ENCODE results near the gene KCNN2.

The KCNN2 gene

GRCh38 chr5:114362197-114362976 lies 517 bp downstream of the KCNN2 start:
- Histone ChIP-seq H3K36me3 (ENCODE audit: insufficient read depth, low read length) (no peaks in the 10 kb centered on the region), H3K27ac (ENCODE audit: low read depth, low read length) (no peak overlapping the region), H3K27me3 (ENCODE audit: insufficient read depth, low read length) (peaks cover 68% of the 10 kb centered on the region), H3K79me2 (ENCODE audit: control insufficient read depth, insufficient read depth, low read length, unreplicated experiment) (no peaks in the 10 kb centered on the region), H3K4me1 (ENCODE audit: control insufficient read depth, insufficient read depth, low read length, unreplicated experiment) (no peaks in the 10 kb centered on the region), H3K4me3 (ENCODE audit: low read depth, low read length) (no peak overlapping the region; the same call in 1 of the 2 replicates), H2AFZ (ENCODE audit: low read length, unreplicated experiment) (no peak overlapping the region)

- Histone ChIP-seq H2AFZ (ENCODE audit: low read length, unreplicated experiment) (no peak overlapping the region), H3K4me3 (ENCODE audit: low read depth, low read length) (no peak overlapping the region), H3K36me3 (ENCODE audit: insufficient read depth, low read length) (no peaks in the 10 kb centered on the region), H3K27me3 (ENCODE audit: insufficient read depth, low read length) (peaks cover 70% of the 10 kb centered on the region), H3K79me2 (ENCODE audit: control insufficient read depth, insufficient read depth, low read length, unreplicated experiment) (no peaks in the 10 kb centered on the region), H3K4me1 (ENCODE audit: control insufficient read depth, insufficient read depth, low read length, unreplicated experiment) (no peaks in the 10 kb centered on the region), H3K27ac (ENCODE audit: low read depth, low read length) (no peak overlapping the region)
These were observed 1.3 kb downstream of the KCNN2 start for GRCh38 chr5:114362977-114363761.

GRCh38 chr5:114363837-114364236 lies 2.0 kb downstream of the KCNN2 start:
- no peaks in the 10 kb centered on the region for H3K79me2 ChIP-seq (ENCODE audit: control insufficient read depth, insufficient read depth, low read length, unreplicated experiment)
- no peak overlapping the region for H3K4me3 ChIP-seq (ENCODE audit: low read depth, low read length)
- H3K27me3 ChIP-seq (ENCODE audit: insufficient read depth, low read length) = peaks cover 69% of the 10 kb centered on the region
- H3K36me3 ChIP-seq (ENCODE audit: insufficient read depth, low read length) = no peaks in the 10 kb centered on the region
- H3K27ac ChIP-seq (ENCODE audit: low read depth, low read length) = no peak overlapping the region
- H3K4me1 ChIP-seq (ENCODE audit: control insufficient read depth, insufficient read depth, low read length, unreplicated experiment) = no peaks in the 10 kb centered on the region
- no peak overlapping the region for H2AFZ ChIP-seq (ENCODE audit: low read length, unreplicated experiment)

GRCh38 chr5:114367029-114367428 lies 5.2 kb downstream of the KCNN2 start:
- Histone ChIP-seq H3K4me1 (ENCODE audit: control insufficient read depth, insufficient read depth, low read length, unreplicated experiment) (no peaks in the 10 kb centered on the region), H3K27me3 (ENCODE audit: insufficient read depth, low read length) (peaks cover 37% of the 10 kb centered on the region), H3K79me2 (ENCODE audit: control insufficient read depth, insufficient read depth, low read length, unreplicated experiment) (no peaks in the 10 kb centered on the region), H3K27ac (ENCODE audit: low read depth, low read length) (no peak overlapping the region), H3K4me3 (ENCODE audit: low read depth, low read length) (no peak overlapping the region), H3K36me3 (ENCODE audit: insufficient read depth, low read length) (no peaks in the 10 kb centered on the region), H2AFZ (ENCODE audit: low read length, unreplicated experiment) (no peak overlapping the region)

- no peaks in the 10 kb centered on the region for H3K36me3 ChIP-seq (ENCODE audit: insufficient read depth, low read length)
- H3K27ac ChIP-seq (ENCODE audit: low read depth, low read length) = no peak overlapping the region
- H3K4me1 ChIP-seq (ENCODE audit: control insufficient read depth, insufficient read depth, low read length, unreplicated experiment) = no peaks in the 10 kb centered on the region
- H3K4me3 ChIP-seq (ENCODE audit: low read depth, low read length) = no peak overlapping the region
- no peaks in the 10 kb centered on the region for H3K79me2 ChIP-seq (ENCODE audit: control insufficient read depth, insufficient read depth, low read length, unreplicated experiment)
- peaks cover 10% of the 10 kb centered on the region; the same call in 1 of the 2 replicates for H3K27me3 ChIP-seq (ENCODE audit: insufficient read depth, low read length)
- H2AFZ ChIP-seq (ENCODE audit: low read length, unreplicated experiment) = no peak overlapping the region
These were observed 8.0 kb downstream of the KCNN2 start for GRCh38 chr5:114369680-114370417.

GRCh38 chr5:114377050-114377844 lies 15.4 kb downstream of the KCNN2 start:
- Histone ChIP-seq H2AFZ (ENCODE audit: low read length, unreplicated experiment) (no peak overlapping the region), H3K27me3 (ENCODE audit: insufficient read depth, low read length) (no peaks in the 10 kb centered on the region), H3K4me1 (ENCODE audit: control insufficient read depth, insufficient read depth, low read length, unreplicated experiment) (no peaks in the 10 kb centered on the region), H3K27ac (ENCODE audit: low read depth, low read length) (no peak overlapping the region), H3K4me3 (ENCODE audit: low read depth, low read length) (no peak overlapping the region), H3K36me3 (ENCODE audit: insufficient read depth, low read length) (no peaks in the 10 kb centered on the region), H3K79me2 (ENCODE audit: control insufficient read depth, insufficient read depth, low read length, unreplicated experiment) (no peaks in the 10 kb centered on the region)

- H3K4me1 ChIP-seq (ENCODE audit: control insufficient read depth, insufficient read depth, low read length, unreplicated experiment) = no peaks in the 10 kb centered on the region
- H3K27me3 ChIP-seq (ENCODE audit: insufficient read depth, low read length) = no peaks in the 10 kb centered on the region
- no peaks in the 10 kb centered on the region for H3K36me3 ChIP-seq (ENCODE audit: insufficient read depth, low read length)
- no peak overlapping the region for H3K4me3 ChIP-seq (ENCODE audit: low read depth, low read length)
- H3K79me2 ChIP-seq (ENCODE audit: control insufficient read depth, insufficient read depth, low read length, unreplicated experiment) = no peaks in the 10 kb centered on the region
- H3K27ac ChIP-seq (ENCODE audit: low read depth, low read length) = no peak overlapping the region
- H2AFZ ChIP-seq (ENCODE audit: low read length, unreplicated experiment) = no peak overlapping the region
These were observed 16.1 kb downstream of the KCNN2 start for GRCh38 chr5:114377946-114378345.

- H2AFZ ChIP-seq (ENCODE audit: low read length, unreplicated experiment) = no peak overlapping the region
- H3K4me3 ChIP-seq (ENCODE audit: low read depth, low read length) = no peak overlapping the region
- no peaks in the 10 kb centered on the region for H3K4me1 ChIP-seq (ENCODE audit: control insufficient read depth, insufficient read depth, low read length, unreplicated experiment)
- H3K36me3 ChIP-seq (ENCODE audit: insufficient read depth, low read length) = no peaks in the 10 kb centered on the region
- no peak overlapping the region for H3K27ac ChIP-seq (ENCODE audit: low read depth, low read length)
- H3K79me2 ChIP-seq (ENCODE audit: control insufficient read depth, insufficient read depth, low read length, unreplicated experiment) = no peaks in the 10 kb centered on the region
- no peaks in the 10 kb centered on the region; the same call in 1 of the 2 replicates for H3K27me3 ChIP-seq (ENCODE audit: insufficient read depth, low read length)
These were observed 18.9 kb downstream of the KCNN2 start for GRCh38 chr5:114380721-114381120.

- H3K27ac ChIP-seq (ENCODE audit: low read depth, low read length) = no peak overlapping the region
- no peaks in the 10 kb centered on the region; the same call in 1 of the 2 replicates for H3K27me3 ChIP-seq (ENCODE audit: insufficient read depth, low read length)
- H3K79me2 ChIP-seq (ENCODE audit: control insufficient read depth, insufficient read depth, low read length, unreplicated experiment) = no peaks in the 10 kb centered on the region
- H3K4me1 ChIP-seq (ENCODE audit: control insufficient read depth, insufficient read depth, low read length, unreplicated experiment) = no peaks in the 10 kb centered on the region
- H2AFZ ChIP-seq (ENCODE audit: low read length, unreplicated experiment) = no peak overlapping the region
- no peaks in the 10 kb centered on the region for H3K36me3 ChIP-seq (ENCODE audit: insufficient read depth, low read length)
- H3K4me3 ChIP-seq (ENCODE audit: low read depth, low read length) = no peak overlapping the region
These were observed 25.6 kb downstream of the KCNN2 start for GRCh38 chr5:114387433-114387832.

GRCh38 chr5:114390431-114390830 lies 28.6 kb downstream of the KCNN2 start:
- Histone ChIP-seq H3K36me3 (ENCODE audit: insufficient read depth, low read length) (no peaks in the 10 kb centered on the region), H3K4me1 (ENCODE audit: control insufficient read depth, insufficient read depth, low read length, unreplicated experiment) (no peaks in the 10 kb centered on the region), H3K27ac (ENCODE audit: low read depth, low read length) (no peak overlapping the region), H3K27me3 (ENCODE audit: insufficient read depth, low read length) (no peaks in the 10 kb centered on the region), H3K79me2 (ENCODE audit: control insufficient read depth, insufficient read depth, low read length, unreplicated experiment) (no peaks in the 10 kb centered on the region), H3K4me3 (ENCODE audit: low read depth, low read length) (no peak overlapping the region), H2AFZ (ENCODE audit: low read length, unreplicated experiment) (no peak overlapping the region)

All from ACC112 (cell line).